GM19463 (cell line): ENCODE measurements around the gene FOXC2.

ENCODE experiments used
- ATAC-seq: cut with Tn5 transposase; IDR thresholded peaks from one replicate; pipeline ENCODE4 v1.9.1; 2021; ENCODE audit warnings: mild to moderate bottlenecking, moderate library complexity; ENCODE audit not compliant: unreplicated experiment

FOXC2 gene

GRCh38 chr16:86554917-86555703 lies 11.5 kb upstream of the FOXC2 start, which contains the start of gene MTHFSD:
TSS of gene MTHFSD (minus strand) at chr16:86555235. CDS start at chr16:86555184, 51 bp downstream.
- peak; percentile 87 for ATAC-seq

- ATAC-seq = no peak
Observed at GRCh38 chr16:86555704-86556075, 10.9 kb upstream of the FOXC2 start.

GRCh38 chr16:86556576-86556975 lies 10.1 kb upstream of the FOXC2 start:
- no peak for ATAC-seq

GRCh38 chr16:86557587-86557986 lies 9.0 kb upstream of the FOXC2 start:
- ATAC-seq = no peak

- ATAC-seq = no peak
Observed at GRCh38 chr16:86558355-86559193, 8.1 kb upstream of the FOXC2 start.

DNA sequence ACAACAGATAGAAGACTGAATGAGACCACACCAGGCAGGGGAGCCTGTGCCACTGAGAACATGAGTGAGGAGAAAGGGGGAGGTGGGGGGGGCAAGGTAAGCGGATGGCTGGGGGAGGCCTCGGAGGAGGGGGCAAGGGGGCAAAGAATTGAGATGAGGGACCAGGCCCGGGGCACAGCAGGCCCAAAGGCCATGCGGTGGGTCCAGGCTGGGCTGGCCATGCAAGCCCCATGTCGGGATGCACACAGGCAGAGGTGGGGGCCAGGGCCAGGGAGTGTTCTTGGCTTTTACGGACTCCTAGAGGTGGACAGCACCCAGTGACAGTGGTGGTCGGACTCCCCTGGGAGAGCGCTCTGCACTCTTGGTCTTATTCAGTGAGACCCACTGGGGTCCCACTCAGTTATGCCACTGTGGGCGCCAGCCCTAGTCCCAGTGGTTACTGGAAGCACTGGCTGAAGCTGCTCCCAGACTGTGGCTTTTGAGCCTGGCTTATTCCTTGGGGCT lies 6.8 kb upstream of the FOXC2 start:
- no peak for ATAC-seq

GRCh38 chr16:86562356-86562755 lies 4.3 kb upstream of the FOXC2 start:
- no peak for ATAC-seq

- no peak for ATAC-seq
Observed at GRCh38 chr16:86563469-86564345, 2.9 kb upstream of the FOXC2 start.

GRCh38 chr16:86565181-86565631 lies 1.4 kb upstream of the FOXC2 start:
- ATAC-seq = no peak

GRCh38 chr16:86565644-86566511 lies 751 bp upstream of the FOXC2 start:
- ATAC-seq = no peak

GRCh38 chr16:86566966-86567700 lies 504 bp downstream of the FOXC2 start:
- ATAC-seq = no peak

DNA sequence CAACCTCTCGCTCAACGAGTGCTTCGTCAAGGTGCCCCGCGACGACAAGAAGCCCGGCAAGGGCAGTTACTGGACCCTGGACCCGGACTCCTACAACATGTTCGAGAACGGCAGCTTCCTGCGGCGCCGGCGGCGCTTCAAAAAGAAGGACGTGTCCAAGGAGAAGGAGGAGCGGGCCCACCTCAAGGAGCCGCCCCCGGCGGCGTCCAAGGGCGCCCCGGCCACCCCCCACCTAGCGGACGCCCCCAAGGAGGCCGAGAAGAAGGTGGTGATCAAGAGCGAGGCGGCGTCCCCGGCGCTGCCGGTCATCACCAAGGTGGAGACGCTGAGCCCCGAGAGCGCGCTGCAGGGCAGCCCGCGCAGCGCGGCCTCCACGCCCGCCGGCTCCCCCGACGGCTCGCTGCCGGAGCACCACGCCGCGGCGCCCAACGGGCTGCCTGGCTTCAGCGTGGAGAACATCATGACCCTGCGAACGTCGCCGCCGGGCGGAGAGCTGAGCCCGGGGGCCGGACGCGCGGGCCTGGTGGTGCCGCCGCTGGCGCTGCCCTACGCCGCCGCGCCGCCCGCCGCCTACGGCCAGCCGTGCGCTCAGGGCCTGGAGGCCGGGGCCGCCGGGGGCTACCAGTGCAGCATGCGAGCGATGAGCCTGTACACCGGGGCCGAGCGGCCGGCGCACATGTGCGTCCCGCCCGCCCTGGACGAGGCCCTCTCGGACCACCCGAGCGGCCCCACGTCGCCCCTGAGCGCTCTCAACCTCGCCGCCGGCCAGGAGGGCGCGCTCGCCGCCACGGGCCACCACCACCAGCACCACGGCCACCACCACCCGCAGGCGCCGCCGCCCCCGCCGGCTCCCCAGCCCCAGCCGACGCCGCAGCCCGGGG lies 1.3 kb downstream of the FOXC2 start:
- ATAC-seq = no peak

DNA sequence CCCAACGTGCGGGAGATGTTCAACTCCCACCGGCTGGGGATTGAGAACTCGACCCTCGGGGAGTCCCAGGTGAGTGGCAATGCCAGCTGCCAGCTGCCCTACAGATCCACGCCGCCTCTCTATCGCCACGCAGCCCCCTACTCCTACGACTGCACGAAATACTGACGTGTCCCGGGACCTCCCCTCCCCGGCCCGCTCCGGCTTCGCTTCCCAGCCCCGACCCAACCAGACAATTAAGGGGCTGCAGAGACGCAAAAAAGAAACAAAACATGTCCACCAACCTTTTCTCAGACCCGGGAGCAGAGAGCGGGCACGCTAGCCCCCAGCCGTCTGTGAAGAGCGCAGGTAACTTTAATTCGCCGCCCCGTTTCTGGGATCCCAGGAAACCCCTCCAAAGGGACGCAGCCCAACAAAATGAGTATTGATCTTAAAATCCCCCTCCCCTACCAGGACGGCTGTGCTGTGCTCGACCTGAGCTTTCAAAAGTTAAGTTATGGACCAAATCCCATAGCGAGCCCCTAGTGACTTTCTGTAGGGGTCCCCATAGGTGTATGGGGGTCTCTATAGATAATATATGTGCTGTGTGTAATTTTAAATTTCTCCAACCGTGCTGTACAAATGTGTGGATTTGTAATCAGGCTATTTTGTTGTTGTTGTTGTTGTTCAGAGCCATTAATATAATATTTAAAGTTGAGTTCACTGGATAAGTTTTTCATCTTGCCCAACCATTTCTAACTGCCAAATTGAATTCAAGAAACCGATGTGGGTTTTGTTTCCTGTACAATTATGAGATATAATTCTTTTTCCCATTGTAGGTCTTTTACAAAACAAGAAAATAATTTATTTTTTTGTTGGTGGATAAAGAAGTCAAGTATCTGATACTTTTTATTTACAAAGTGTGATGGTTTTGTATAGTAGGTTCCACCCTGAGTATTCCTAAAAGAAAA lies 2.3 kb downstream of the FOXC2 start:
- no peak for ATAC-seq

- ATAC-seq = no peak
Observed at GRCh38 chr16:86569701-86570447, 3.2 kb downstream of the FOXC2 start.

DNA sequence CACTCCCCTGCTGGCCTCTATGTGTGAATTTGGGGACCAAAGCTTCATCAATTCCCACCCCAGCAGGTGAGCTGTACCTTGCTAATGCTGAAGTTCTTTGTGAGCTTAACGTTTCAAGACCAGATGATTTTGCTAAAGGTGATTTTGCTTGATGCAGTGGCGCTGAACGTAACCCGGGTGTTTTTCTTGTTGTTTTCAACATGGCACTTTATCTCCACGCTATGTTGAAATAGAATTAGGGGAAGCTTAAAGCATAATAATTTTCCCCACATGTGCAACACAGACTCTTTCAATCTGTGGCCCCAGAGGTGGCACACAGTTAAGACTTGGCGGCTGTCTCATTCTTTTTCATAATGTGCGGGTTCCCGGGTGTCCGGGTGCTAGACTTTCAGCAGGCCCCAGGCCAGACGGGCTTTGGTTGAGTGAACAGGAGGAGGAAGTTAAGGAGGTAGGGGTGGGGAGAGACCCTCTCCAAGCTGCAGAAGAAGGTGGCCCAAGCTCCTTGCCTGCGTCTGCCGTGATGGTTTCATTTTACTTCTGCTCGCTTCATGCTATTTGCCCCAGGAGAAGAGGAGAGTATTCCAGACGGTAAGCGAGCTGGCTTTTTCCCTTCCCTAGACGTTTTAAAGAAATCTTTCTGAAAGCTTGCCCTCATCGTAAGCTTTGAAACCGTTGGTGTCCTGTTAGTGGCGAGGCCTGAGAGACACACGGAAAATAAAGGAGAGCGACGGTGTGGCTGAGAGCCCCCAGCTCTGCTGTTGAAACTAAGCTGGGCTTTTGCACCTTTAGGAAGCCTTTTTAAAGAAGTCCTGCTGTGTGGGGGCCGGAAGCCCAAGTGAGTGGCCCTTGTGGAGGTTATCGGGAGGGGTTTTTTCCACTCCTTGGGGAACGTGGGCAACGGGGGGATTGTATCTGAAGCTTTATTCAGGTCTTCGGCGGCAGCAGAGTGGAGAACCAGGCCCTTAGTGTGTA lies 4.2 kb downstream of the FOXC2 start:
- ATAC-seq = no peak
